Cardiac muscle cell (in vitro differentiated cells and primary cell): Measurements from ENCODE around the gene DTD1. TPM values are rescaled to one million over a fixed set of nuclear protein-coding genes. Genes with fewer than 3 reads are reported as not detected.

Experiments
- DNase-seq, 2 donors: peaks; one replicate each; pipeline versions ENCODE4 v3.0.0 to v3.0.0-alpha.2; 2010 to 2017; ENCODE audit warnings: low read depth in 1 of 2, low spot score in 1 of 2
- H3K27ac ChIP-seq: fragments of 200-600 bp; sonication (generic); 2 replicates; pipeline ENCODE4 v1.5.1; 2016
- H3K27me3 ChIP-seq: fragments of 200-600 bp; sonication (generic); 2 replicates; pipeline ENCODE4 v1.6.0; 2016; ENCODE audit warnings: control low read depth
- H3K36me3 ChIP-seq: fragments of 200-600 bp; sonication (generic); 2 replicates; pipeline ENCODE4 v1.5.1; 2016; ENCODE audit warnings: control low read depth
- H3K4me1 ChIP-seq: fragments of 200-600 bp; sonication (generic); 2 replicates; pipeline ENCODE4 v1.8.1; 2017; ENCODE audit warnings: low read depth, mild to moderate bottlenecking, mixed run types
- H3K4me3 ChIP-seq: fragments of 200-600 bp; sonication (generic); 2 replicates; pipeline ENCODE4 v1.5.1; 2016; ENCODE audit warnings: mild to moderate bottlenecking
- H3K9me3 ChIP-seq: fragments of 200-600 bp; sonication (generic); 2 replicates; pipeline ENCODE4 v1.5.1; 2017; ENCODE audit warnings: low read depth, mild to moderate bottlenecking, control low read depth
- polyA plus RNA-seq: library from polyadenylated mRNA; unstranded; fragments of >200 nt; fragmentation: Nextera tagmentation; extraction: Ambion mirVana; gene quantifications from 2 replicates; pipeline ENCODE4 v1.2.1, GENCODE V29; 2016
- total RNA-seq: library from RNA; depleted of rRNA; stranded (reverse); fragments of >200 nt; gene quantifications from 2 replicates; pipeline ENCODE4 v1.2.3, GENCODE V29; 2016
- TF ChIP-seq, protein P1 (sequence below): IDR thresholded peaks from 2 replicates; pipeline ENCODE4 v1.5.1; 2012; ENCODE audit warnings: low read depth, mild to moderate bottlenecking, low read length

Gene DTD1
- total and polyA plus RNA-seq, 2 experiments from 2014 or later = 62.8 to 71.6 TPM

DNA sequence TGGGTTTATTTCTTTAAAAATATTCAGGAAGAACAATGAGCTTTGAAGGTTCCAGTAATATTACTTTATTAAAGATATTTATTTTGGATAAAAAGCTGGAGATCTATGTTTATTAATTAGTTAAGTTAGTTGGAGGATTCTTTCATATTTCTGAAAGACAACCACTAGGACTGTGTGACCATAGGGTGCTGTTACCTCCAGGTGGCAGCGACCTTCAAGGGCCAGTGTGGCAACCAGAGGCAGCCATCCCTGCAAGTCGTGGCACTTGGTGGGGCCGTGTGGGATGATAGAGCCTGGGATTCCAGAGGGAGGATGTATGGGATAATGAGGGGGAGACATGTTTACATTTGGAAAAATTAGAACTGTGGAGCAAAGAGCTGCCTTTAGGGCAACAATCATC lies 130.3 kb downstream of the DTD1 start:
- H3K9me3 ChIP-seq = no peaks in the 10 kb centered on the region
- H3K36me3 ChIP-seq = no peaks in the 10 kb centered on the region
- no peaks in the 10 kb centered on the region for H3K27me3 ChIP-seq
- TF ChIP-seq, protein P1, sequence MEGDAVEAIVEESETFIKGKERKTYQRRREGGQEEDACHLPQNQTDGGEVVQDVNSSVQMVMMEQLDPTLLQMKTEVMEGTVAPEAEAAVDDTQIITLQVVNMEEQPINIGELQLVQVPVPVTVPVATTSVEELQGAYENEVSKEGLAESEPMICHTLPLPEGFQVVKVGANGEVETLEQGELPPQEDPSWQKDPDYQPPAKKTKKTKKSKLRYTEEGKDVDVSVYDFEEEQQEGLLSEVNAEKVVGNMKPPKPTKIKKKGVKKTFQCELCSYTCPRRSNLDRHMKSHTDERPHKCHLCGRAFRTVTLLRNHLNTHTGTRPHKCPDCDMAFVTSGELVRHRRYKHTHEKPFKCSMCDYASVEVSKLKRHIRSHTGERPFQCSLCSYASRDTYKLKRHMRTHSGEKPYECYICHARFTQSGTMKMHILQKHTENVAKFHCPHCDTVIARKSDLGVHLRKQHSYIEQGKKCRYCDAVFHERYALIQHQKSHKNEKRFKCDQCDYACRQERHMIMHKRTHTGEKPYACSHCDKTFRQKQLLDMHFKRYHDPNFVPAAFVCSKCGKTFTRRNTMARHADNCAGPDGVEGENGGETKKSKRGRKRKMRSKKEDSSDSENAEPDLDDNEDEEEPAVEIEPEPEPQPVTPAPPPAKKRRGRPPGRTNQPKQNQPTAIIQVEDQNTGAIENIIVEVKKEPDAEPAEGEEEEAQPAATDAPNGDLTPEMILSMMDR = no peak
- DNase-seq = no peak
- H3K27ac ChIP-seq = no peak overlapping the region
- H3K4me3 ChIP-seq = no peak overlapping the region
- H3K4me1 ChIP-seq = no peaks in the 10 kb centered on the region

DNA sequence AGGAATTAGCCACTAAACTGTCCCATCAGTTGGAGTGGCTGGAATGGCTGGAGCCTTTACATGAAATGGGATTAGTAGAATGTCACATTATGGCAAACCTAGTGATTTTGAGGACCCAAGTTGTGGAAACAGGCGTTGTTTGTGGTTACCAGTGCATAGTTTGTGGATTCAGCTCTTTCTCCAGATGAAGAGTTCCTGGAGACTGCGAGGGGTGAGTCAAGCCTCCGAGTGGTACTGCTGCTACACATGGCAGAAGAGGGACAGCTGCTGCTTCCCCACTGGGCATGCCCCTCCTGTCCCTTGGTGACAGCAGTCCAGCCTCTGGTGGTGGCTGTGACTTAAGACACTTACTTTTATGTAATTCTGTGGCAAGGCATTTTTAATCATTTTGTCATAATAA lies 131.6 kb downstream of the DTD1 start:
- TF ChIP-seq, protein P1 = no peak
- no peaks in the 10 kb centered on the region for H3K36me3 ChIP-seq
- no peaks in the 10 kb centered on the region for H3K4me1 ChIP-seq
- H3K27ac ChIP-seq = no peak overlapping the region
- no peaks in the 10 kb centered on the region for H3K9me3 ChIP-seq
- no peaks in the 10 kb centered on the region for H3K27me3 ChIP-seq
- H3K4me3 ChIP-seq = no peak overlapping the region
- peak in 1 of 2 donors; percentile 10 for DNase-seq

GRCh38 chr20:18721551-18722115 lies 133.8 kb downstream of the DTD1 start:
- H3K4me3 ChIP-seq = no peak overlapping the region
- TF ChIP-seq, protein P1 = no peak
- DNase-seq = no peak
- no peaks in the 10 kb centered on the region for H3K9me3 ChIP-seq
- no peak overlapping the region for H3K27ac ChIP-seq
- no peaks in the 10 kb centered on the region for H3K36me3 ChIP-seq
- H3K4me1 ChIP-seq = no peaks in the 10 kb centered on the region
- H3K27me3 ChIP-seq = no peaks in the 10 kb centered on the region

GRCh38 chr20:18722371-18722770 lies 134.5 kb downstream of the DTD1 start:
- no peaks in the 10 kb centered on the region for H3K36me3 ChIP-seq
- no peaks in the 10 kb centered on the region for H3K27me3 ChIP-seq
- no peaks in the 10 kb centered on the region for H3K9me3 ChIP-seq
- TF ChIP-seq, protein P1 = no peak
- H3K4me3 ChIP-seq = no peak overlapping the region
- no peak for DNase-seq
- no peaks in the 10 kb centered on the region for H3K4me1 ChIP-seq
- no peak overlapping the region for H3K27ac ChIP-seq

DNA sequence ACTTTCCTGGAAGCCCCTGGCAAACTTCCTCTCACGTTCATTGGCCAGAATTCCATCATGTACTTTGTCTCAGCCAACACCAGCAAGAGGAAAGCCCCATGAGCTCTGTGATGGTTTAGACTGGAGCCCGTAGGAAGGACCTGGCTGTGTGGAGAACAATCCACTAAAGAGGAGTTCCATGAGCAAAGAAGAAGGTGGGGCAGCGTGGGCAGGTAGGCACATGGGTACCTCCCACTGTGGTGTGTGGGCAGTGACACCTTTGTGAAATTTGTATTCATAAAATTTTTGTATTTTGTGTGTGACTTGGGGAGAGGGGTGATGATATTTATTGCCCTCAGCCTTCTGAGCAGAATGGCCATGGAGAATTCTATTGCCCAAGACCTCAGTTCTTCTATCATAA lies 136.2 kb downstream of the DTD1 start:
- TF ChIP-seq, protein P1 = no peak
- no peaks in the 10 kb centered on the region for H3K27me3 ChIP-seq

More for the DNA sequence above, 136.2 kb downstream of the DTD1 start:
- no peak for DNase-seq
- Histone ChIP-seq H3K4me3 (no peak overlapping the region), H3K4me1 (no peaks in the 10 kb centered on the region), H3K36me3 (no peaks in the 10 kb centered on the region), H3K9me3 (no peaks in the 10 kb centered on the region), H3K27ac (no peak overlapping the region)
